Measurements from ENCODE around the gene DNM3. TPM values are rescaled to one million over a fixed set of nuclear protein-coding genes. Genes with fewer than 3 reads are reported as not detected.

Gene DNM3
- total and polyA plus RNA-seq, 10 of the 15 experiments (the other 5 are each of a cell fraction or from before 2014, with no cell fraction given) = 0.03 to 1.5 (median 0.08) TPM; not detected in 3

- TF ChIP-seq EP300 (IDR thresholded peaks at IDR 0.05; ENCODE audit: borderline replicate concordance in 1 of 2, control insufficient read depth in 1 of 2, low read depth in 2 of 2, low read length in 2 of 2) (no peak), CREM (IDR thresholded peaks at IDR 0.05; ENCODE audit: low read depth) (no peak), BRCA1 (IDR thresholded peaks at IDR 0.05; ENCODE audit: low read depth, low read length) (no peak), ZBTB40 (IDR thresholded peaks at IDR 0.05; ENCODE audit: borderline replicate concordance) (no peak), RELB (IDR thresholded peaks at IDR 0.05; ENCODE audit: low read depth) (no peak), RB1 (IDR thresholded peaks at IDR 0.05; ENCODE audit: borderline replicate concordance) (no peak), ZNF217 (IDR thresholded peaks at IDR 0.05) (no peak), POU2F2 (IDR thresholded peaks at IDR 0.05; ENCODE audit: borderline replicate concordance, low read depth, low read length) (no peak), PRDM15 (CRISPR knock-in tag; IDR thresholded peaks at IDR 0.05) (no peak), EED (IDR thresholded peaks at IDR 0.05; ENCODE audit: low read depth) (no peak), ZBTB11 (CRISPR knock-in tag; IDR thresholded peaks at IDR 0.05) (no peak), RCOR1 (conservative IDR thresholded peaks at IDR 0.05; ENCODE audit: low read depth, low read length) (no peak)
Observed at GRCh38 chr1:172069534-172069933, 228.2 kb downstream of the DNM3 start (continued).

Data from GM12878 (cell line).